Stimulated activated CD8-positive, alpha-beta memory T cell treated with anti-CD3 and anti-CD28 coated beads, Interleukin-15, amount 100 ng/mL, for 48 hours (primary cell): Measurements from ENCODE around the gene LRRC58.
"Not testable (repeated sequence)": the region's sequence is repeated elsewhere in the genome, so short reads cannot be mapped to it uniquely, and the experiment has no call there.

Experiments
- DNase-seq, 2 donors: peaks; one replicate each; pipeline ENCODE4 v3.0.0-alpha.2; 2020; ENCODE audit warnings: low read depth in 2 of 2

LRRC58 gene

GRCh38 chr3:120348991-120349854 is at the start of gene LRRC58:
LRRC58 (minus strand) TSS chr3:120349354; CDS start chr3:120349243, 111 bp downstream.
- peak; percentile 81 to 83 for DNase-seq

GRCh38 chr3:120396469-120396868 is 47.3 kb upstream of the LRRC58 start:
- DNase-seq: no peak

- DNase-seq: no peak
Measured at GRCh38 chr3:120394347-120394746, 45.2 kb upstream of the LRRC58 start.

- DNase-seq: no peak
Measured at GRCh38 chr3:120393761-120394160, 44.6 kb upstream of the LRRC58 start.

GRCh38 chr3:120393243-120393642 is 44.1 kb upstream of the LRRC58 start:
- DNase-seq: no peak

GRCh38 chr3:120382941-120383447 is 33.8 kb upstream of the LRRC58 start:
- DNase-seq: no peak

- no peak for DNase-seq
Measured at GRCh38 chr3:120381503-120381902, 32.3 kb upstream of the LRRC58 start.

DNA sequence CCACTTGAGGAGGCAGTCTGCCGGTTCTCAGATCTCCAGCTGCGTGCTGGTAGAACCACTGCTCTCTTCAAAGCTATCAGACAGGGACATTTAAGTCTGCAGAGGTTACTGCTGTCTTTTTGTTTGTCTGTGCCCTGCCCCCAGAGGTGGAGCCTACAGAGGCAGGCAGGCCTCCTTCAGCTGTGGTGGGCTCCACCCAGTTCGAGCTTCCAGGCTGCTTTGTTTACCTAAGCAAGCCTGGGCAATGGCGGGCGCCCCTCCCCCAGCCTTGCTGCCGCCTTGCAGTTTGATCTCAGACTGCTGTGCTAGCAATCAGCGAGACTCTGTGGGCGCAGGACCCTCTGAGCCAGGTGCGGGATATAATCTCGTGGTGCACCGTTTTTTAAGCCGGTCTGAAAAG is 28.8 kb upstream of the LRRC58 start:
- not testable (repeated sequence) for DNase-seq

DNA sequence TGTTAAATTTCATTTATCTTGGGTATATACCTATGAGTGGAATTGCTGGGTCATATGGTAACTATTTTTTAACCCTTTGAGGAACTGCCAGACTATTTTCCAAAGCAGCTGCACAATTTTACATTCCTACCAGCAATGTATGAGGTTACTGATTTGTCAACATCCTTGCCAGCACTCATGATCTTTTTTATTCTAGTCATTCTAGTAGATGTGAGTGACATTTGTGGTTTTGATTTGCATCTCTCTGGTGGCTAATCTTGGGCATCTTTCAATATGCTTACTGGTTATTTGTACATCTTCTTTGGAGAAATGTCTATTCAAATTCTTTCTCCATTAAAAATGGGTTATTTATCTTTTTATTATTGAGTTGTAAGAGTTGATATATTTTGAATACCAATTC is 21.3 kb upstream of the LRRC58 start:
- no peak for DNase-seq

- DNase-seq: no peak
Measured at GRCh38 chr3:120369037-120369467, 19.9 kb upstream of the LRRC58 start.

GRCh38 chr3:120368172-120368571 is 19.0 kb upstream of the LRRC58 start:
- DNase-seq: no peak

DNA sequence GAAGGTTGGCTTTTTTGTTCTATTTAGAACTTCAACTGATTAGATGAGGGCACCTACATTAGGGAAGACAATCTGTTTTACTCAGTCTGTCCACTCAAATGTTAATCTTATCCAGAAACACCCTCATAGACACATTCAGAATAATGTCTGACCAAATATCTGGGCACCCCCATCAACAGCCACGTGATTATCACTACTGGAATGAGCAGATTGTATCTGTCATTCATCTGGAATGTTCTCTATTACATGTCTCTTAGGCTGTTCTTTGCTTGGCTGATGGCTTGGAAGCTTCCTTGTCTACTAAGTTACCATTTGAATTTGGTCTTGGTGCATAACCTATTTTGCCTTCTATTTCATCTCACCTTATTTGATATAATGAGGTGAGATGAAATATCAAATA is 15.7 kb upstream of the LRRC58 start:
- DNase-seq: no peak

GRCh38 chr3:120364101-120364500 is 14.9 kb upstream of the LRRC58 start:
- DNase-seq: no peak

DNA sequence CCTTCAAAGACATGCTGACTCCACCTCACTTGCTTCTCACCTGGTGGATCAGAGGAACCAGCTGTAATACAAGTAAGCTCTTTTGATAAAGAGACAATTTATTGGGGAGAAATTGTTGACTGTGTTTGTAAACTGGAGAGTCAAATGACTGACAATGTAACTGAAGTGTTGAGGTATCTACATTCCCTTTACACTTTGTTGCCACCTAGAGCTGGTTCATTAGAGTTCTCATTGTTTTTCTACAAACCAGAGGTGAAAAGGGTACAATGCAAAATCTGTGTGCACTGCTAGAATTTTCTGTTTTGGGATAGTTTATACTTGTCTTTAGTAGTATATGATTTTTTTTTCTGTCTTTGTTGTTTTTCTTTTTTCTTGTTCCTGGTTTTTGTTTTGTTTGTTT is 8.7 kb upstream of the LRRC58 start:
- no peak for DNase-seq

DNA sequence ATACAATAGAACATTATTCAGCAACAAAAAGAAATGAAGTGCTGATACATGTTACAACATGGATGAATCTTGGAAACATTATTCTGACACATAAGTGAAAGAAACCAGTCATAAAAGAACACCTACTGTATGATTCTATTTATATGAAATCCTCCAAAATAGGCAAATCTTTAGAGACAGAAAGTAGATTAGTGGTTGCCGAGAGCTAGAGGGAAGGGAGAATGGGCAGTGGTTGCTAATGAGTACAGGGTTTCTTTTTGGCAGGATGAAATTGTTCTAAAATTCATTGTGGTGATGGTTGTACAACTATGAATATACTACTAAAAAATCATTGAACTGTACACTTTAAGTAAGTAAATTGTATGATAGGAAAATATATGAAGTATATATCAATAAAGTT is 6.3 kb upstream of the LRRC58 start:
- no peak for DNase-seq

GRCh38 chr3:120353463-120353862 is 4.3 kb upstream of the LRRC58 start:
- no peak for DNase-seq

DNA sequence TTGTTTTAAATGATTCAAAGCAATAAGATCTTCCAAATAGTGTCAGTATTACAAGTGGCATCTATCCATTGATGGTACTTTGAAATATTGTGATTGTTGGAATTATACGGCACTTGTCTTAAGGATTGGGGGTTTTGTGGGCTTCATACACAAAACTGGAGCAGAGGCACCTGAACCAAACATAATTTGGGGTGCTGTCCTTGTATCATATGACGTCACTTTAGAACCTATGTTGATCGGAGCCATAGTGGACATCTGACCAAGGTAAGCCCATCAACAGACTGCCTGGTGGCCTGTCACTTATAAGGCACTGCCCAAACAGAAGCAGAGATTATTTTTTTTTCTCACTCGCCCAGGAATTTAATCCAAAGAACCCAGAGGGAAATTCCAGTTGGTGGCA is 2.9 kb upstream of the LRRC58 start:
- DNase-seq: no peak

GRCh38 chr3:120350401-120350941 is 1.3 kb upstream of the LRRC58 start:
- DNase-seq: no peak

DNA sequence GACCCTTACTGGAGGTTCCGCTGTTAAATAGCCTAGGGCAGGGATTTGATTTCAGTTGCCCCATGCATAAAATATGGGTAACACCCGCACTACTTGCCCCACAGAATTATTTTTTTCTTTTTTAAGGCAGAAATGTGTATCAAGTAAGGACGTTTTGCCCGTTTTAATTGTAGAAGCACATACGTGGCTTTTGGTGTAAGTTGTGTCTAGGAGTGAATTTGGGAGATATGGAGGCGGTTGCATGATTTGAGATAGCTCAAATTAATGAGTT is 636 bp upstream of the LRRC58 start:
- DNase-seq: no peak

- DNase-seq: peak; percentile 21 to 32
Measured at GRCh38 chr3:120348065-120348990, 826 bp downstream of the LRRC58 start.

GRCh38 chr3:120344349-120344748 is 4.8 kb downstream of the LRRC58 start:
- no peak for DNase-seq

- no peak for DNase-seq
Measured at GRCh38 chr3:120341658-120342346, 7.4 kb downstream of the LRRC58 start.
